H1 (cell line): ENCODE results near the gene TTLL1. TPM values are rescaled to one million over a fixed set of nuclear protein-coding genes. Genes with fewer than 3 reads are reported as not detected.

Experiments used
- CTCF ChIA-PET: fragments of 300-600 bp; sonication (Branson Sonifier 250); formaldehyde crosslinking; loops from one replicate; lab custom pipeline; 2021; ENCODE audit not compliant: partially characterized antibody; lab: Charles Lee
- POLR2A ChIA-PET: fragments of 300-600 bp; sonication (Branson Sonifier 250); formaldehyde crosslinking; loops from one replicate; lab custom pipeline; 2021; ENCODE audit warnings: inconsistent platforms; ENCODE audit not compliant: partially characterized antibody; lab: Charles Lee
- DNase-seq, 2 experiments: peaks; one replicate each; pipeline versions ENCODE4 v3.0.0 to v3.0.0-alpha.2; 2010 to 2022; ENCODE audit warnings: low spot score in 2 of 2, low read depth in 1 of 2, mixed read lengths in 1 of 2
- FAIRE-seq: peaks from 2 replicates; lab custom pipeline; 2011; peaks lifted over from hg19 to GRCh38; lab: Jason Lieb, UNC
- H2AFZ ChIP-seq: 2 replicates; pipeline ENCODE4 v1.8.1; 2012; ENCODE audit warnings: low read length, inconsistent platforms
- H2AK5ac ChIP-seq: 2 replicates; pipeline ENCODE4 v1.6.1; 2013; ENCODE audit warnings: low read depth, low read length
- H2BK120ac ChIP-seq: replicated peaks from 2 replicates; pipeline ENCODE3; 2013; ENCODE audit warnings: low read depth, low read length, inconsistent platforms
- H2BK12ac ChIP-seq: 2 replicates; pipeline ENCODE4 v1.6.1; 2013; ENCODE audit warnings: low read depth, low read length
- H2BK15ac ChIP-seq: 2 replicates; pipeline ENCODE4 v1.6.1; 2013; ENCODE audit warnings: low read length
- H2BK20ac ChIP-seq: 2 replicates; pipeline ENCODE4 v1.6.1; 2013; ENCODE audit warnings: low read length
- H2BK5ac ChIP-seq: 2 replicates; pipeline ENCODE4 v1.6.1; 2013; ENCODE audit warnings: low read depth, low read length
- H3K14ac ChIP-seq: 2 replicates; pipeline ENCODE4 v1.6.1; 2013; ENCODE audit warnings: inconsistent platforms; ENCODE audit not compliant: insufficient read length
- H3K18ac ChIP-seq: 2 replicates; pipeline ENCODE4 v1.6.1; 2013; ENCODE audit warnings: low read length; ENCODE audit errors: extremely low read depth
- H3K23ac ChIP-seq: 2 replicates; pipeline ENCODE4 v1.6.1; 2013; ENCODE audit warnings: inconsistent platforms; ENCODE audit not compliant: insufficient read length
- H3K23me2 ChIP-seq: 2 replicates; pipeline ENCODE4 v1.6.1; 2013; ENCODE audit warnings: low read depth, low read length
- H3K27ac ChIP-seq: 2 replicates; pipeline ENCODE4 v1.6.1; 2011; ENCODE audit warnings: low read depth, low read length, inconsistent platforms
- H3K27me3 ChIP-seq, 4 experiments: replicated peaks in 1 of 4; 1 replicate in 1 of 4; 2 replicates in 3 of 4; pipeline versions ENCODE4 v1.6.1 to v1.8.1; 2011 to 2013; ENCODE audit warnings: low read length in 3 of 4, mild to moderate bottlenecking in 3 of 4, inconsistent platforms in 2 of 4, mixed read lengths in 2 of 4, moderate library complexity in 1 of 4; ENCODE audit not compliant: control insufficient read depth in 3 of 4, insufficient read depth in 3 of 4; ENCODE audit errors: extremely low read depth in 1 of 4
- H3K36me3 ChIP-seq, 4 experiments: 2 replicates each; pipeline versions ENCODE4 v1.6.1 to v1.8.1; 2011 to 2013; ENCODE audit warnings: mild to moderate bottlenecking in 4 of 4, low read length in 3 of 4, moderate library complexity in 2 of 4, control low read depth in 1 of 4, inconsistent platforms in 1 of 4; ENCODE audit not compliant: insufficient read depth in 4 of 4, control insufficient read depth in 2 of 4
- H3K4ac ChIP-seq: replicated peaks from 2 replicates; pipeline ENCODE3; 2013; ENCODE audit warnings: low read length, low read depth, mixed read lengths, inconsistent platforms; ENCODE audit not compliant: insufficient read length
- H3K4me1 ChIP-seq, 4 experiments: replicated peaks in 1 of 4; 1 replicate in 1 of 4; 2 replicates in 3 of 4; pipeline versions ENCODE4 v1.6.1 to v1.8.1; 2011 to 2013; ENCODE audit warnings: low read length in 3 of 4, inconsistent platforms in 2 of 4, mixed read lengths in 1 of 4; ENCODE audit not compliant: insufficient read depth in 4 of 4, control insufficient read depth in 3 of 4
- H3K4me2 ChIP-seq, 2 experiments: 2 replicates each; pipeline versions ENCODE4 v1.6.1 to v1.8.1; 2011 to 2013; ENCODE audit warnings: low read depth in 2 of 2, low read length in 2 of 2, control low read depth in 1 of 2, inconsistent platforms in 1 of 2, mild to moderate bottlenecking in 1 of 2; ENCODE audit not compliant: insufficient read depth in 1 of 2
- H3K4me3 ChIP-seq, 4 experiments: fragments of 200-600, 300-600 bp in 1 of 4; sonication (generic), shearing (Covaris generic), sonication (Bioruptor Twin) in 1 of 4; 2 replicates each; pipeline versions ENCODE4 v1.5.1 to v1.8.1; 2011 to 2016; ENCODE audit warnings: low read length in 4 of 4, low read depth in 3 of 4, control low read depth in 2 of 4, inconsistent platforms in 2 of 4, mild to moderate bottlenecking in 2 of 4, mixed read lengths in 1 of 4, moderate library complexity in 1 of 4; ENCODE audit not compliant: insufficient read depth in 2 of 4; ENCODE audit errors: extremely low read depth in 1 of 4
- H3K56ac ChIP-seq: replicated peaks from 2 replicates; pipeline ENCODE3; 2013; ENCODE audit warnings: low read depth, mild to moderate bottlenecking, mixed read lengths, low read length, inconsistent platforms; ENCODE audit not compliant: insufficient read length
- H3K79me1 ChIP-seq: 2 replicates; pipeline ENCODE4 v1.6.1; 2013; ENCODE audit warnings: low read depth, low read length, control low read depth
- H3K79me2 ChIP-seq, 2 experiments: 2 replicates each; pipeline versions ENCODE4 v1.6.1 to v1.8.1; 2012 to 2013; ENCODE audit warnings: low read length in 2 of 2, mild to moderate bottlenecking in 2 of 2, inconsistent platforms in 1 of 2; ENCODE audit not compliant: insufficient read depth in 2 of 2, control insufficient read depth in 1 of 2
- H3K9ac ChIP-seq, 4 experiments: replicated peaks in 1 of 4; 1 replicate in 1 of 4; 2 replicates in 3 of 4; pipeline versions ENCODE4 v1.6.1 to v1.8.1; 2011 to 2013; ENCODE audit warnings: low read depth in 3 of 4, low read length in 3 of 4, control low read depth in 2 of 4, mild to moderate bottlenecking in 2 of 4, moderate library complexity in 2 of 4, inconsistent platforms in 1 of 4; ENCODE audit errors: extremely low read depth in 1 of 4
- H3K9me3 ChIP-seq, 2 experiments: 2 replicates each; pipeline versions ENCODE4 v1.6.1 to v1.8.1; 2012 to 2013; ENCODE audit warnings: mild to moderate bottlenecking in 2 of 2, moderate library complexity in 2 of 2, control low read depth in 1 of 2, inconsistent platforms in 1 of 2, low read depth in 1 of 2, low read length in 1 of 2, mixed read lengths in 1 of 2; ENCODE audit not compliant: insufficient read depth in 2 of 2
- H4K20me1 ChIP-seq, 2 experiments: replicated peaks in 1 of 2; 2 replicates each; pipeline versions ENCODE3 to v1.8.1; 2011 to 2013; ENCODE audit warnings: inconsistent platforms in 2 of 2, low read length in 2 of 2, mild to moderate bottlenecking in 1 of 2; ENCODE audit not compliant: insufficient read depth in 2 of 2, control insufficient read depth in 1 of 2
- H4K5ac ChIP-seq: 2 replicates; pipeline ENCODE4 v1.6.1; 2013; ENCODE audit warnings: low read length, low read depth, mixed read lengths, inconsistent platforms; ENCODE audit not compliant: insufficient read length
- H4K8ac ChIP-seq: 2 replicates; pipeline ENCODE4 v1.8.0; 2013; ENCODE audit warnings: mild to moderate bottlenecking, moderate library complexity, low read length, inconsistent platforms; ENCODE audit not compliant: insufficient read depth; ENCODE audit errors: extremely low read depth
- H4K91ac ChIP-seq: replicated peaks from 2 replicates; pipeline ENCODE3; 2013; ENCODE audit warnings: low read length, mixed read lengths, inconsistent platforms; ENCODE audit not compliant: insufficient read length
- ASH2L ChIP-seq: fragments of 200-600, 300-600 bp; sonication (generic); IDR thresholded peaks from one replicate; pipeline ENCODE4 v1.7.1; 2017; ENCODE audit warnings: low read length
- NANOG ChIP-seq: IDR thresholded peaks from 2 replicates; pipeline ENCODE4 v1.6.1; 2011; ENCODE audit warnings: low read length, low read depth, mild to moderate bottlenecking, inconsistent platforms; ENCODE audit not compliant: insufficient read depth, poor library complexity, severe bottlenecking
- SP2 ChIP-seq: IDR thresholded peaks from 2 replicates; pipeline ENCODE4 v1.6.1; 2012; ENCODE audit warnings: mild to moderate bottlenecking, low read length, inconsistent platforms
- SRF ChIP-seq: IDR thresholded peaks from 2 replicates; pipeline ENCODE4 v1.6.1; 2011; ENCODE audit warnings: mild to moderate bottlenecking, low read depth, low read length, moderate library complexity
- TAF7 ChIP-seq: optimal IDR thresholded peaks from 2 replicates; pipeline ENCODE3; 2011; ENCODE audit warnings: low read depth, mild to moderate bottlenecking, inconsistent platforms, low read length, moderate library complexity, borderline replicate concordance
- WGBS, 2 experiments: shearing (Covaris generic) in 1 of 2; methylation state at CpG; one replicate each; pipeline versions ENCODE4 v1.1.6 to v1.1.7; 2013 to 2015; ENCODE audit warnings: low lambda C conversion rate in 2 of 2, mixed read lengths in 2 of 2, inconsistent platforms in 1 of 2, low coverage in 1 of 2, missing lambda C conversion rate in 1 of 2; ENCODE audit not compliant: insufficient replicate concordance in 2 of 2, insufficient coverage in 1 of 2, insufficient read length in 1 of 2; ENCODE audit errors: extremely low coverage in 1 of 2, missing lambda C conversion rate in 1 of 2; 5-methylcytosine and 5-hydroxymethylcytosine counted together
- polyA plus RNA-seq, 7 experiments: library from polyadenylated mRNA; depleted of rRNA in 3 of 7; stranded (reverse) in 5 of 7; unstranded in 2 of 7; fragments of >200 nt in 5 of 7; fragments of 200-250 nt in 2 of 7; gene quantifications; 1 replicate in 5 of 7; 2 replicates in 1 of 7; 4 replicates in 1 of 7; pipeline versions ENCODE4 v1.2.1 to v1.2.3, GENCODE V29; 2011 to 2013; ENCODE audit warnings: missing spikeins in 2 of 7, mixed read lengths in 2 of 7
- total RNA-seq: library from RNA; stranded (reverse); fragmentation: NEBNext Ultra II Directional; extraction: Animal tissue kit (Norgen Biotek cat#: 25700); gene quantifications from 2 replicates; pipeline ENCODE4 v1.2.1, GENCODE V29; 2021

Gene TTLL1
- total and polyA plus RNA-seq, 2 of the 8 experiments (the other 6 are each of a cell fraction or from before 2014, with no cell fraction given): 5.0 to 13.8 TPM

DNA sequence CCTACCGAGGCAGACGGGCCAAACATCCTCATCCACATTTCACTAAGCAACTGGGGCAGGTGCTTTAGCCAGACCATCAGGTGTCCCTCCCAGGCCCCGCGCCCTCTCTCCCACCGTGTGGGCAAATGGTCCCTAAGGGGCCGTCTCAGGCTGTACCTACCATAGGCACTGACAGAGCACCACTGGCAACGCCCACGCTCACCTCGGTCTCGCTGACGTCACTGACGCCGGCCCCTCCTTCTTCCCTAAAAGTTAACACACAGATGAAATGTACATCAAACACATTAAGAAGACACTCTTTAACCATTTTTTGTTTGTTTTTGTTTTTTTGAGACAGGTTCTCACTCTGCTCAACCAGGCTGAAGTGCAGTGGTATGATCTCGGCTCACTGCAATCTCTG is 9.4 kb downstream of the TTLL1 start:
- no peaks in the 10 kb centered on the region for H3K23me2 ChIP-seq
- DNase-seq (no peak), FAIRE-seq (no peak)
- H3K14ac ChIP-seq: no peak overlapping the region
- H4K91ac ChIP-seq: no peak overlapping the region
- no peak overlapping the region for H2BK20ac ChIP-seq
- ChIA-PET CTCF (interaction anchor here (0.6 kb wide), 2 partner anchors 18 to 260 kb away, joined by 3 read pairs; no protein-coding TSS in a partner anchor), POLR2A (interaction anchor here (0.8 to 1.2 kb wide), 2 partner anchors 8 to 14 kb away, joined by 3 read pairs; no protein-coding TSS in a partner anchor)
- H2AFZ ChIP-seq: no peak overlapping the region
- no peaks in the 10 kb centered on the region for H3K79me2 ChIP-seq
- H3K4me1 ChIP-seq: no peaks in the 10 kb centered on the region
- H3K18ac ChIP-seq: no peak overlapping the region
- H3K56ac ChIP-seq: no peak overlapping the region
- H3K23ac ChIP-seq: no peak overlapping the region
- H3K9ac ChIP-seq: no peak overlapping the region
- no peak overlapping the region for H3K4me3 ChIP-seq
- H3K27ac ChIP-seq: no peak overlapping the region
- no peaks in the 10 kb centered on the region for H3K79me1 ChIP-seq
- no peak overlapping the region for H3K4me2 ChIP-seq
- no peaks in the 10 kb centered on the region for H3K9me3 ChIP-seq
- H3K27me3 ChIP-seq: no peaks in the 10 kb centered on the region
- H4K8ac ChIP-seq: no peak overlapping the region
- 96% methylated on average over 14 of the region's 14 CpGs; no CpG with 5 or more reads in 1 of the 2 experiments for WGBS, 2 experiments
- H2BK5ac ChIP-seq: no peak overlapping the region
- H2BK12ac ChIP-seq: no peak overlapping the region
- no peak overlapping the region for H2BK15ac ChIP-seq
- H2AK5ac ChIP-seq: no peak overlapping the region
- no peak overlapping the region for H2BK120ac ChIP-seq
- no peak overlapping the region for H4K5ac ChIP-seq
- H3K4ac ChIP-seq: no peak overlapping the region
- H4K20me1 ChIP-seq: no peaks in the 10 kb centered on the region
- H3K36me3 ChIP-seq: no peaks in the 10 kb centered on the region
- no peak for TF ChIP-seq SRF
- no peak for TF ChIP-seq ASH2L
- TF ChIP-seq SP2: no peak
- no peak for TF ChIP-seq TAF7
- TF ChIP-seq NANOG: no peak
